AG08395 (cell line): Measurements from ENCODE around the gene CEP170B.
"Not testable (repeated sequence)": the region's sequence is repeated elsewhere in the genome, so short reads cannot be mapped to it uniquely, and the experiment has no call there.

Source experiments
- DNase-seq: peaks from one replicate; pipeline ENCODE4 v3.0.0; 2012; ENCODE audit warnings: mixed read lengths, low spot score

Gene CEP170B

DNA sequence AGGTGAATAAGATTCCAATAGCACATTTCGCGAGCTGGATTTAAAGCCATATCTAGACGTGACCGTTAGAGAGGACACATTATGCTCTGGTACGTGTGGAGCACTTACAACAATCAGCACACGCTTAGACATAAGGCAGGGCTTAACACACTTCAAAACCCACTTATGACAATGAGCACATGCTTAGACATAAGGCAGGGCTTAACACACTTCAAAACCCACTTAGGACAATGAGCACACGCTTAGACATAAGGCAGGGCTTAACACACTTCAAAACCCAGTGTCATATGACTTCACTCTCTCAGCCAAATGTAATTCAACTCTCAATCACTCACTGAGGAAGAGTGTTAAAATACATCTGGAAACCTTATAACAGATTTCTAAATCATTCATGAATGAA lies 48.4 kb downstream of the CEP170B start:
- no peak for DNase-seq

DNA sequence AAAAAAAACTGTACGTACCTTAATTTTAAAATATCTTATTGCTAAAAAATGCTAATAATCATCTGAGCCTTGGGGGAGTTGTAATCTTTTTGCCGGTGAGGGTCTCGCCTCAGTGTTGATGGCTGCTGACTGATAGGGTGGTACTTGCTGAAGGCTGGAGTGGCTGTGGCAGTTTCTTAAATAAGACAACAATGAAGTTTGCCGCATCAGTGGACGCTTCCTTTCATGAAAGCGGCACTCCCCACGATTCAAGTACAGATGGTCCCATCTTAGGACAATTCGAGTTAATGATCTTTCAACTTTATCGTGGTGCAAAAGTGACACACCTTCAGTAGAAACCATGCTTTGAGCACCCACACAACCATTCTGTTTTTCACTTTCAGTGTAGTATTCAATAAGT lies 52.0 kb downstream of the CEP170B start:
- no peak for DNase-seq

DNA sequence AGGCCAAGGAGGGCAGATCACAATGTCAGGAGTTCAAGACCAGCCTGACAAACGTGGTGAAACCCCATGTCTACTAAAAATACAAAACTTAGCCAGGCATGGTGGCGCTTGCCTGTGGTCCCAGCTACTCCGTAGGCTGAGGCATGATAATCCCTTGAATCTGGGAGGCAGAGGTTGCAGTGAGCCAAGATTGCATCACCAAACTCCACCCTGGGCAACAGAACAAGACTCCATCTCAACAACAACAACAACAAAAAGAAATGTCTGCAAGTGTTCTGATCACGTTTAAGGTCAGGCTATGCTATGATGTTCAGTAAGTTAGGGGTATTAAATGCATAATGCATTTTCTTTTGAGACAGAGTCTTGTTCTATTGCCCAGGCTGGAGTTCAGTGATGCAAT lies 52.9 kb downstream of the CEP170B start:
- no peak for DNase-seq

DNA sequence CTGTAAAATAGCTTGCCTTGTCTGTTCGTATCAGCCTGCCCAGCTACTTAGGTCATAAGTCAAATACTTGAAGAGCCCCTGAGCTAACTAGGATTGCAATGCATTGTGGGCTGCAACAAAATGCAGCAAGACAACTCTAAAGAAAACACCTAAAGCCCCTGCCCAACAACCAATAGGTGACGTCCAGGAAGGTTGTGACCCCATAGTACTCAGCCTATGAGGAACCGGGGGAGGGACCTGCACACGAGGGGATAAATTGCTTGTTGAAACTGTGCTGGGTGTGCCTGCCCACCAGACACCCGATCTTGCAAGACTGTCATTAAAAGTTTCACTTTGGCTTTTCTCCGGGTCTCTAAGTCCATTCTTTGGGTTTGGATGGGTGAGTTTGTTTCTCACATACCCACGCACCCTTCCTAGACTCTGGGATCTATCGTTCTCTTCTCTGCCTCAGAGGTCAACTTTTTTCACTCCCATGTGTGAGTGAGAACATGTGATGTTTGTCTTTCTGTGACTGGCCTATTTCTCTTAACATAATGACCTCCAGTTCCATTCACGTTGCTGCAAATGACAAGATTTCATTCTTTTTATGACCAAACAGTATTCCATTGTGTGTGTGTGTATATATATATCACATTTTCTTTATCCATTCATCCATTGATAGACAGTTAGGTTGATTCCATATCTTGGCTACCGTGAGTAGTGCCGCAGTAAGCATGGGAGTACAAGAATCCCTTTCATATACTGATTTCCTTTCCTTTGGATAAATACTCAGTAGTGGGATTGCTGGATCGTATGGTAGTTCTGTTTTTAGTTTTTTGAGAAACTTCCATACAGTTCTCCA lies 54.3 kb downstream of the CEP170B start:
- not testable (repeated sequence) for DNase-seq

DNA sequence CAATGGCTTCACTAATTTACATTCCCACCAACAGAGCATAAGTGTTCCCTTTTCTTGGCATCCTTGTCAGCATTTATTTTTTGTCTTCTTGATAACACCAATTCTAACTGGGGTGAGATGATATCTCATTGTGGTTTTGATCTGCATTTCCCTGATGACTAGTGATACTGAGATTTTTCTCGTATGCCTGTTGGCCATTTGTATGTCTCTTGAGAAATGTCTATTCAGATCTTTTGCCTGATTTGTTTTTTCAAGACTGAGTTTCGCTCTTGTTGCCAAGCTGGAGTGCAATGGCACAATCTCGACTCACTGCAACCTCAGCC lies 54.9 kb downstream of the CEP170B start:
- no peak for DNase-seq

DNA sequence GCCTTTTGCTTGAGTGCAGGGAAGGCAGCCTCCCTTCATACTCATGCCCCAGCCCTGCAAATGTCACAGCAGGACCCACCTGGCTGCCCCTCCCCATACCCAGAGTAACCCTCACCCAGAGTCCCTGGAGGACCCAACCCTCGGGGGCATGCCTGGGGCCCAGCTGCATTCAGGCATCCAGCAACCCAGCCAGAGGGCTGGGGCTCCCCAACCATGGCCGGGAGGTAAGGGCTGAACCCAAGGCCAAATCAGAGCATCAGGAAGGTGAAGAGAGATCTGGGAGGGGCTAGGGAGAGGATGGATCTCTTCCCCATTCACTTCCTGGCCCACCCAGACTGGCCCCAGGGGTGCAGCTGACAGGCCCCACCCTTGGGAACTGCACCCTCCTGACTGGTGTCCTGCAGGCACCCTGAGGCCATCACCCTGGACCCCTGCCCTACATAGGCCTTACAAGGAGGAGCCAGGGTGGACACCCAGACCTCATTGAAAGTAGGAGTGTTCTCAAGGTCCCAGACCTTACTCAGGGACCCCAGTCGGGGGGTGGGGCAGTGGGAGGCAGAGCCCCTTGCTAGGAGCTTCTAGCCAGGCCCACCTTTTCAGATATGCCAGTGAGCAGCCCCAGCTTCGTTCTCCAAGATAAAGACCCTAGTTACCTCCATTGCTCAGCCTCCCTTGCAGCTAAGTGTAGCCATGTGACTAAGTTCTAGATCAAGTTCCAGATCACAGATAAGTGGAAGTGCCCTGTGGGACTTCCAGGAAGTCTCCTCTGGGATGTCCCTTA lies 58.8 kb downstream of the CEP170B start:
- no peak for DNase-seq

DNA sequence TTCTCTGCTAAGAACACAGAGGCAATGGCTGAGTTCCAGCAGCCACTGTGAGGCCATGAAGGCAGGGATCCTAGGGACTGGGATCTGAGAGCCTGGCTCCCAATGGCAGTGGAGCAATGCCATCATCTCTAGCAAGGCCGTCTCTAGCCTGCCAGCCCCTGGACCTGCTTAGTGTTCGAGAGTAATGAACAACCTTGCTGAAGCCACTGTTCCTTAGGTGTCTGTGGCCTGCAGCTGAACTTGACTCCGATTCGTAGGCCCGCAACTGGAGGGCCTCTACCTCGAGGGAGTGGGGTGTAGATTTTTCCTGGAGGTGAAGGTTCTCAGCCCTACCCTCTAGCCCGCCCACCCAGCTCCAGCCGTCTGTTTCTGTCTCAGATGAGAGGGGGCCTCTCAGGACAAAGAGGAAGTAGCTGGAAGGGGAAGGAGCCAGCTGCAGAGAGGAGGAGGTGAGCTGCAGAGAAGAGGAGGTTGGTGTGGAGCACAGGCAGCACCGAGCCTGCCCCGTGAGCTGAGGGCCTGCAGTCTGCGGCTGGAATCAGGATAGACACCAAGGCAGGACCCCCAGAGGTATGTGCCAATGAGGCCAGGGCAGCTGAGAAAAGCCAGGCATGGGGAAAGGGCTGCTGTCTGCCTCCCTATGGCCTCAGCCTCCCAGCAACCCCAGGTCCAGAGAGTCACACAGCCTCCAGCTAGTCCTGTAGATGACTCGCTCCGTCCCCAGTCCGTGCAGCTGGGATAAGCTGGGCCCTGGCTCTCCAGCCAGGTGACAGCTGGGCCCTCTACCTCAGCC lies 59.5 kb downstream of the CEP170B start, which contains the start of gene PLD4:
Gene PLD4 (plus strand): TSS at position 459 of the 793 bp plus-strand sequence. CDS start 2,262 bp downstream, outside the sequence.
- DNase-seq = no peak

DNA sequence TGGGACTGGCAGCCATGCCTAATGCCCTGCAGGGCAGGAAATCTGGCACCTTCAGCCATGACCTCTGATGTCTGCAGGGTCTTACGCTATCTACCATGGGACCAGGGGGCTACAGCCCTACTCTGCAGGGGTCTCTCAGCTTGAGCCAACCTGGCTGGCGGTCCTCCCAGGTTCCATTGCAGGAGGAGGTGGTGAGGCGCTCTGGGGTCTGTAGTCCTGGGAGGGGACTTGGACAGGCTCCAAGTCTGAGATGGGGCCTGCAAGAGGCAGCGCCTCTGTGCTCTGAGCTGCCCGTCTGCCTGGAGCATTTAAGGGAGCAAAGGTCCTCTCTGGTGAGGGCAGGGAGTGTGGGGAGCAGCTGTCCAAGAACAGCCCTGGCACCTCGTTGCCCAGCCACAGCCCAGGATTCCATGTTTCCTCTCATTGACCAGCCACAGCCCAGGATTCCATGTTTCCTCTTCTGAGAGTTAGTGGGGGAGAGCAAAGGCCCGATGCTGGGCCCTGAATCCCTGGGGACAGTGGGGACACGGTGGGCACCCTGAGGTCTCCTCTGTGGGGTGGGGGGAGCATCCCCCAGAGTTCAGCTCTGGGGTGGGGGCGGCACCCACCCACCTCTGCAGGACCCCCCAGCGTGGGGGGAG lies 60.3 kb downstream of the CEP170B start:
- no peak for DNase-seq

DNA sequence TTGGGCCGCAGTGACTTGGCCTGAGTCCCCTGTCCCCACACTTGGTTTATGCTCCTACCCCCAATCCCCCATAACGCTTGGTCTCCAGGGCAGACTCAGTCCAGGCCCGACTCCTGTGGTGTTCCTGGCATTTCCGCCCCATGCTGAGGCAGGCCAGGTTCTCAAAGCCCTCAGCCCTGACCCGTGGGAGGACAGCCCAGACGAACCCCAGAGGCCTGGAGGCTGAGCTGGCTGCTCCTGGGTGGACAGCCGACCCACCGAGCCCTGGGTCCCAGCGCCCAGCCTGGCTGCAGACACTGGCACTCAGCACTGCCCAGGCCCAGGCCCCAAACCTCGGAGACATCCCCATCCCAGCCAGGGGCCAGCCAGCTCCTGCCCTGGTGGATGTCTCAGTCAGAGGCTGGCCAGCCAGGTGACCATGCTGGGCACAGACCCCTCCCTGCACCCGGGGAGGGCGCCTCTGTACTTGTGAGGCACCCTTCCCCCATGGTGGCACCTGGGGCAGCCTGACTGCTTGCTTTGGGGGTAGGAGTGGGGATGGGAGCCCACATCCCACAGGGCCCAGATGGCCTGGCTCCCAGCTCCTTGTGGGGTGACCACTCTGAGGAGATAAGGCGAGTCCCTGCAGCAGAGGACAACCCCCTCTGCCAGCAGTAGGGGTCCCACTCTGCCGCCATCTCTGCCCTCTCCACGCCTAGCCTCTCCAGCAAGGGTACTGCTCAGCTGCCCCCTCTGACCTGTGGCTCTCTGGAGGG lies 61.0 kb downstream of the CEP170B start:
- no peak for DNase-seq

DNA sequence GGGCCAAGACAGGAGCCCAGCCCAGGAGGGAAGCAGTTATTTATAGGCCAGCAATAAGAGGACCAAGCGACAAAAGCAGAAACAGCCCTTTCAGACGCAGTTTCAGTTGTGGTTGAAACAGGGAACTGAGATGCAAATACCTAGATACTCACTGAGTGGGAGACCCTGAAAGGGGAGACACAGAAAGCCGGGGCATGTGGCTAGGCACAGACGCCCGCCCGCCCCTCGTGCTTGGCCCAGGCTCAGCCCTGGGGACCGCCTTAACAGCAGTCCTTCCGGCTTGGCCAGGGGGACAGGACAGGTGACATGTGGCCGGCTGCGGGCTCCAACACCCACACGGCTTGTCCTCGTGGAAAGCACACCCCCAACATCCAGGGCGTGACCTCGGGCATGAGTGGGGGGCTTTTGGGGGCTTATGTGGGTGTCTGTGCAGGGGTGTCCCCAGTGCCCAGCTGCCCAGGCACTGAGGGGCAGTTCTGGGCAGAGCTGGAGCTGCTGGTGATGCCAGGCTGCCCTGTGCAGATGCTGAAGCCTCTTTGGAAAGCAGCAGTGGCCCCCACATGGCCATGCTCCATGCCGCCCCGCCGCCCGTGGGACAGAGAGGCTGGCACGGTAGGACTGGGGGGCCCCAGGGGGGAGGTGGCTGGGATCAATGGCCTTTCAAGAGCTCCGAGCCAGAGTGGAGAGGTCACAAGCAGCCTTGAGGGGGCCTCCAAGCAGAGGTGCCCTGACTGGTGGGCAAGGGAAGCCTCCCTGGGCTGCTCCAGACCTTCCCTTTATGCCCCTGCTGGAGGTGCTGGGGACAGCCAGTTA lies 61.8 kb downstream of the CEP170B start:
- DNase-seq = no peak

DNA sequence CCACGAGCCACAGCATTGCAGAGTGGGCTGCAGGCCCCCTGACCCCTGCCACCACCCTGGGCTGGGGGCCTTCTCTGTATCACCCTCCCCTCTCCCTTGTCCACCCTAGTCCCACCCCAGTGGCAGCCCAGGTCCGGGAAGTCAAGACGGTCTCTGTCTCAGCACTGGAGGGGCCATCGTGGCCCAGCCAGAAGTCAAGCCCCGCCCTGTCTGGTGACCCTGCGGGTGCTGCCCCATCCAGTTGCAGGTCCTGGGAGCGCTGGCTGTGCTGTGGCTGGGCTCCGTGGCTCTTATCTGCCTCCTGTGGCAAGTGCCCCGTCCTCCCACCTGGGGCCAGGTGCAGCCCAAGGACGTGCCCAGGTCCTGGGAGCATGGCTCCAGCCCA lies 62.4 kb downstream of the CEP170B start:
- no peak for DNase-seq

DNA sequence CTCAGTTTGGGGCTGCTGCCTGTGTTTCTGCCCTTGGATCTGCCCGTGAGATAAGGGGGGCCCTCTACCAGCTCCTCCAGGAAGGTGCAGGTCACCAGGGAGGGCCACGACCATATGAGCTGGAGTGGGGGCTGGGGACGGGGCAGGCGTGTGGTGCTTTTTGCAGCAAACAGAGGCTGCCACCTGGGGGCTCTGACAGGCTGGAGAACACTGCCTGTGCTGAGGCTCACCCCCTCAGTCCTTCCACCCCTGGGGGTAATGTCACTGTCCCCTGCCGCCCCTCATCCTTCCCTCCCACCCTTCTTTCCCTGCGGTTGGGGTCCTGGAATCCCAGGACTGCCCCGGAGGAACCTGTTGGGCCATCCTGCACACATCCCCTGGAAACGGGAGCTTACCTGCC lies 62.8 kb downstream of the CEP170B start:
- DNase-seq = no peak

DNA sequence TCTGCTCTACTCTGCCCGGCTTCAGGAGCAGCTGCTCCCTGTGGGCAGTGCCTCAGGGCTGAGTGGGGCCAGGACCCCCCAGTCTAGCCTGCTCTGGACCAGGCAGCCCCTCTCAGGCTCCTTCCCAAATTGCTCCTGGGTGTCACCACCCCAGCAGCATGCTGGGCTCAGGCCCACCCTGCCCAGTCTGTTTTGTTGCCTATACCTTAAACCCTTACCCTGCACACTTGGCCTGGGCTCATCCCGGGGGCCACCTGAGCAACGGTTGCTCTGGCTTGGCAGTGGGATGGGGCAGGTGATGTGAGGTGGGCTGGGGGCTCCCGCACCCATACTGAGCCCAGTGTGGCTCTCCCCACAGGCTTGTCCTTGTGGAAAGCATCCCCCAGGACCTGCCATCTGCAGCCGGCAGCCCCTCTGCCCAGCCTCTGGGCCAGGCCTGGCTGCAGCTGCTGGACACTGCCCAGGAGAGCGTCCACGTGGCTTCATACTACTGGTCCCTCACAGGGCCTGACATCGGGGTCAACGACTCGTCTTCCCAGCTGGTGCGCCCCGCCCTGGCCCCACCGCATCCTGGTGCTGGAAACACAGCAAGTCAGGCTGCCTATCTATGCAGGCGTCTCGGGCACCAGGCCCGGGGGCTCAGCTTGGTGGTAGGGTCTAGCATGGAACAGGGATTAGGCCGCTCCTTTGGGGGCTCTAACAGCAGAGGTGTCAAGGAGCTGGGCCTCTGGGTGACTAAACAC lies 63.5 kb downstream of the CEP170B start:
- DNase-seq = no peak

DNA sequence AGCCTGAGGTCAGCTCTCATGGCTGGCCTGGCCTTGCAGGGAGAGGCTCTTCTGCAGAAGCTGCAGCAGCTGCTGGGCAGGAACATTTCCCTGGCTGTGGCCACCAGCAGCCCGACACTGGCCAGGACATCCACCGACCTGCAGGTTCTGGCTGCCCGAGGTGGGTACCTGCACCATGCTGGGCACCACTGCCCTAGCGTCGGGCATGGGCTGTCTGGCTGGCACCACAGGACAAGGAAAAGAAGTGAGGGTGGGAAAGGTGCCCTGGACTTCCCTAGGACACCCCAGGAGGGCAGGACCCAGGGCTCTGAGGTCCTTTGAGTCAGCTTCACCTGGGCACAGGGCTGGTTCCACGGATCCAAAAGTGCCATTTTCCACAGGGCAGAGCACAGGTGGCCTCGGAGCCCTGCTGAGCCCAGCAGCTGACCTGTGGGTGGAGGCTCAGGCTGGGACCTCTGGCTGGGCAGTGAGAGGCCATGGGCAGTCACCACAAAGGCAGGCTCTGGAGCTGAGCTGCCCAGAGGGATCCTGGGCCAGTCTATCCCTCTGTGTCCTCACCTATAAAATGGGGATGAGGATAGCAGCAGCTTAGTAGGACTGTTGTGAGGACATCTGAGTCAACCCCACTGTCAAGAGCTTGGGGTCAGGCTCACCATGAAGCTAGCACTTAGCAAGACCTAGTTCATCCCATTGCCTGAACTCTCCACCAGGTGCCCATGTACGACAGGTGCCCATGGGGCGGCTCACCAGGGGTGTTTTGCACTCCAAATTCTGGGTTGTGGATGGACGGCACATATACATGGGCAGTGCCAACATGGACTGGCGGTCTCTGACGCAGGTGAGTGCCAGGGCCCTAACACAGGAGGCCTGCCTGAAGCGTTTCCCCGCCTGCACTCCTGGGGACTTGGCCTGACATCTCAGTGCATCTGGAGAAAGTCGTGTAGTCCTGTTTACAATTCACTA lies 64.5 kb downstream of the CEP170B start:
- DNase-seq = no peak

DNA sequence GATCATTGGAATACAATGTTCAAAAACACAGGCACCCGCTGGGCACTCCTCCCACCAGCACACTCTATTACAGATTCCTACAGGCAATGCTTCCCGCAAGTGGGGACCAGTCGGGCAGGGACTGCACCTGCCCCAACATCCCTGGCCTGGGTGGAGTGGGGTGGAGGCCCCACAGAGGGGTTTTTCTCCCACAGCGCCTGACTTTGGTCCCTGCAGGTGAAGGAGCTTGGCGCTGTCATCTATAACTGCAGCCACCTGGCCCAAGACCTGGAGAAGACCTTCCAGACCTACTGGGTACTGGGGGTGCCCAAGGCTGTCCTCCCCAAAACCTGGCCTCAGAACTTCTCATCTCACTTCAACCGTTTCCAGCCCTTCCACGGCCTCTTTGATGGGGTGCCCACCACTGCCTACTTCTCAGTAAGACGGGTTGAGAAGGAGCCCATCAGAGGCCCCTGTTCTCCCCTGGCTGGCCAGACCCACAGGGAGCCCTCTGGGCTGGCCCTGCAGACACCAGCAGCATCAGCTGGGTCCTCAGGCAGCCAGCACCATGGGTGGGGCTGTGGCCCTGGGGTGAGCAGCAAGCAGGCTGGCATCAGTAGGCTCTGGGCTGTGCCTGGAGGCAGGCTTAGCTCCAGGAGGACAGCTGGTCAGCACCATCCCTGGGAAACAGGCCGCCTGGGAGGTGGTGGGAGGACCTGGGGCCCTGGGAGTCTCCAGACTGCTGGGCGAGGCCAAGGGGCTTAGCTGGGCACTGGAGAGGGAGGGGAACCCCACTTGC lies 65.6 kb downstream of the CEP170B start:
- no peak for DNase-seq

DNA sequence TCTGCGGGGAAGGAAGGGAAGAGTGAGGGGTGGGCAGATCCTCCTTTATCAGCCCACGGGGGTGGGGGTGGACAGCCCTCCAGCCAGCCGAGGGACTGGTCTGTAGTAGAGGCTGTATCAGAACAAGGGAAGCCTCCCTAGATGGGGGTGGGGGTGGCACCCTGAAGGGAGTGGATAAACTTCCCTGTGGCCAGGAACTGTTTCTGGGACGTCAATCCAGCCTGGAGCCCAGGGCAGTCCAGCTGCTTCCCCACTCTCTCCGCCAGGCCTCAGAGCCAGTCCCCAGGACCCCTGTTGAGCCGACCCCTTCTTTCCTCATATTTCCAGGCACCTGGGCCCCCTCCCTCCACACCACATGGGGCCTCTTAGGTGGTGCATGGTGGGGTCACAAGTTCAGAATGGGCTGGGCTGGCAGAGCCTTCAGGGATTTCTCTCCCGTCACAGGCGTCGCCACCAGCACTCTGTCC lies 66.3 kb downstream of the CEP170B start:
- no peak for DNase-seq

DNA sequence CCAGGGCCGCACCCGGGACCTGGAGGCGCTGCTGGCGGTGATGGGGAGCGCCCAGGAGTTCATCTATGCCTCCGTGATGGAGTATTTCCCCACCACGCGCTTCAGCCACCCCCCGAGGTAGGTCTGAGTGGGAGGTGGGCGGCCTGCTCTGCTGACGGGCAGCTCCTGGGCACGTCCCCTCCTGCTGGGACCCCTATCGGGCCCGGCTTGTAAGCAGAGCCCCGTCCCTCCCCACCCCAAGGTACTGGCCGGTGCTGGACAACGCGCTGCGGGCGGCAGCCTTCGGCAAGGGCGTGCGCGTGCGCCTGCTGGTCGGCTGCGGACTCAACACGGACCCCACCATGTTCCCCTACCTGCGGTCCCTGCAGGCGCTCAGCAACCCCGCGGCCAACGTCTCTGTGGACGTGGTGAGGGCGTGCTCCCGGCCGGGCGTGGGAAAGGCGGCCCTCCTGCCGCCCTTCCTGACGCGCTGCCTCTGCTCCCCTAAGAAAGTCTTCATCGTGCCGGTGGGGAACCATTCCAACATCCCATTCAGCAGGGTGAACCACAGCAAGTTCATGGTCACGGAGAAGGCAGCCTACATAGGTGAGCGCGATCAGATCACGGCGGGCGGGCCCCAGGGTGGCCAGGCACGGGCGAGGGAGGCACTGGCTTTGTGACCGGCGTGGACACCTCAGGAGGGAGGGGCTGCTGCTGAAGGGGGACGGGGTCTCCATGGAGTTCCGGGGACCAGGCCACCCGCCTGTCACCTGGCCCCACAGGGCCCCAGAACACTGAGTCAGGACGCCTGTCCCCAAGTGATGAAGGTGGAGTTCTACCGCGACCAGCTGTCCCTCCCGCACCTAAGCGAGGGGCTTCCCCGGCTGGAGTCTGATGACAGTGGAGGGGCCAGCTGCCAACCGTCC lies 67.0 kb downstream of the CEP170B start:
- peak; percentile 1 for DNase-seq
